Mesenchymal stem cell (in vitro differentiated cells and primary cell): ENCODE results near the gene CNDP2.

ENCODE experiments used
- DNase-seq: peaks from one replicate; pipeline ENCODE4 v3.0.0-alpha.2; 2013
- H2AFZ ChIP-seq: one replicate; pipeline ENCODE4 v1.6.1; 2013; ENCODE audit warnings: low read depth, mild to moderate bottlenecking, control low read depth, inconsistent platforms, low read length, moderate library complexity
- H2AK5ac ChIP-seq: 2 replicates; pipeline ENCODE4 v1.6.1; 2013; ENCODE audit warnings: low read length, moderate library complexity, mild to moderate bottlenecking, inconsistent platforms; ENCODE audit not compliant: severe bottlenecking
- H2BK120ac ChIP-seq: one replicate; pipeline ENCODE4 v1.6.1; 2013; ENCODE audit warnings: low read depth, mild to moderate bottlenecking, inconsistent platforms, low read length, moderate library complexity
- H2BK12ac ChIP-seq, 2 experiments: one replicate each; pipeline ENCODE4 v1.6.1; 2013; ENCODE audit warnings: inconsistent platforms in 2 of 2, low read length in 2 of 2, mild to moderate bottlenecking in 2 of 2, moderate library complexity in 2 of 2, control low read depth in 1 of 2
- H2BK15ac ChIP-seq: one replicate; pipeline ENCODE4 v1.6.1; 2013; ENCODE audit warnings: mild to moderate bottlenecking, low read depth, inconsistent platforms; ENCODE audit not compliant: poor library complexity, severe bottlenecking
- H2BK5ac ChIP-seq: 2 replicates; pipeline ENCODE4 v1.6.1; 2013; ENCODE audit warnings: low read depth, mild to moderate bottlenecking, low read length, control low read depth, inconsistent platforms; ENCODE audit not compliant: poor library complexity, severe bottlenecking
- H3K14ac ChIP-seq, 2 experiments: one replicate each; pipeline ENCODE4 v1.6.1; 2013; ENCODE audit warnings: inconsistent platforms in 2 of 2, low read length in 2 of 2, control low read depth in 1 of 2, mild to moderate bottlenecking in 1 of 2, moderate library complexity in 1 of 2
- H3K18ac ChIP-seq, 2 experiments: one replicate each; pipeline ENCODE4 v1.6.1; 2013; ENCODE audit warnings: inconsistent platforms in 2 of 2, low read length in 2 of 2, control low read depth in 1 of 2, low read depth in 1 of 2, mild to moderate bottlenecking in 1 of 2
- H3K23ac ChIP-seq, 2 experiments: one replicate each; pipeline ENCODE4 v1.6.1; 2013; ENCODE audit warnings: inconsistent platforms in 2 of 2, low read length in 2 of 2, mild to moderate bottlenecking in 2 of 2, moderate library complexity in 2 of 2, control low read depth in 1 of 2
- H3K27ac ChIP-seq: 2 replicates; pipeline ENCODE4 v1.5.1; 2013; ENCODE audit warnings: mild to moderate bottlenecking, moderate library complexity, low read length, control low read depth, inconsistent platforms; ENCODE audit not compliant: poor library complexity, severe bottlenecking
- H3K27me3 ChIP-seq, 2 experiments: 2 replicates each; pipeline versions ENCODE4 v1.6.1 to v1.7.0; 2013; ENCODE audit warnings: low read length in 2 of 2, mild to moderate bottlenecking in 2 of 2, moderate library complexity in 2 of 2, control low read depth in 1 of 2, inconsistent platforms in 1 of 2; ENCODE audit not compliant: control insufficient read depth in 1 of 2, insufficient read depth in 1 of 2
- H3K36me3 ChIP-seq, 2 experiments: 2 replicates each; pipeline versions ENCODE4 v1.6.1 to v1.7.0; 2013; ENCODE audit warnings: low read length in 2 of 2, control low read depth in 1 of 2, inconsistent platforms in 1 of 2, low read depth in 1 of 2, mild to moderate bottlenecking in 1 of 2; ENCODE audit not compliant: insufficient read depth in 2 of 2, control insufficient read depth in 1 of 2
- H3K4ac ChIP-seq, 2 experiments: one replicate each; pipeline ENCODE4 v1.6.1; 2013; ENCODE audit warnings: inconsistent platforms in 2 of 2, low read length in 2 of 2, mild to moderate bottlenecking in 2 of 2, moderate library complexity in 2 of 2, control low read depth in 1 of 2, low read depth in 1 of 2
- H3K4me1 ChIP-seq: 2 replicates; pipeline ENCODE4 v1.6.1; 2013; ENCODE audit warnings: low read depth, low read length, control low read depth; ENCODE audit not compliant: control insufficient read depth, insufficient read depth
- H3K4me2 ChIP-seq: 2 replicates; pipeline ENCODE4 v1.6.1; 2013; ENCODE audit warnings: low read length, mild to moderate bottlenecking, inconsistent platforms; ENCODE audit not compliant: poor library complexity, severe bottlenecking
- H3K4me3 ChIP-seq, 2 experiments: 2 replicates each; pipeline versions ENCODE4 v1.5.1 to v1.7.0; 2013; ENCODE audit warnings: low read length in 2 of 2, mild to moderate bottlenecking in 2 of 2, control low read depth in 1 of 2, low read depth in 1 of 2; ENCODE audit not compliant: insufficient read depth in 1 of 2
- H3K79me1 ChIP-seq: replicated peaks from 2 replicates; pipeline ENCODE4 v1.6.1; 2013; ENCODE audit warnings: mild to moderate bottlenecking, control low read depth, low read length, inconsistent platforms; ENCODE audit not compliant: poor library complexity, severe bottlenecking
- H3K9ac ChIP-seq: 2 replicates; pipeline ENCODE4 v1.7.0; 2013; ENCODE audit warnings: mild to moderate bottlenecking, low read length, moderate library complexity
- H3K9me3 ChIP-seq: 2 replicates; pipeline ENCODE4 v1.7.0; 2013; ENCODE audit warnings: mild to moderate bottlenecking, low read length; ENCODE audit not compliant: control insufficient read depth
- H4K8ac ChIP-seq: one replicate; pipeline ENCODE4 v1.6.1; 2013; ENCODE audit warnings: inconsistent platforms, mild to moderate bottlenecking, low read length, moderate library complexity
- H4K91ac ChIP-seq: one replicate; pipeline ENCODE4 v1.6.1; 2013; ENCODE audit warnings: mild to moderate bottlenecking, low read length, inconsistent platforms
- WGBS: methylation state at CpG from one replicate; pipeline ENCODE4 v1.1.7; 2013; ENCODE audit warnings: mixed read lengths; 5-methylcytosine and 5-hydroxymethylcytosine counted together

Gene CNDP2

GRCh38 chr18:74450626-74451025 is 45.5 kb upstream of the CNDP2 start:
- WGBS = 86% methylated on average over 7 of the region's 7 CpGs

GRCh38 chr18:74451148-74451547 is 45.0 kb upstream of the CNDP2 start:
- no peak overlapping the region for H3K4ac ChIP-seq

More at GRCh38 chr18:74450626-74451025, 45.5 kb upstream of the CNDP2 start:
- Histone ChIP-seq H3K4me3 (no peak overlapping the region), H2AFZ (no peak overlapping the region), H3K9ac (no peak overlapping the region), H2BK12ac (no peak overlapping the region), H3K4ac (no peak overlapping the region), H3K4me1 (no peaks in the 10 kb centered on the region), H2BK15ac (no peak overlapping the region), H3K18ac (no peak overlapping the region), H3K9me3 (no peaks in the 10 kb centered on the region), H3K27me3 (peaks cover 38 to 81% of the 10 kb centered on the region in 2 experiments), H2BK5ac (no peak overlapping the region), H3K79me1 (no peaks in the 10 kb centered on the region), H3K27ac (no peak overlapping the region), H3K14ac (no peak overlapping the region), H3K36me3 (no peaks in the 10 kb centered on the region), H2AK5ac (no peak overlapping the region), H4K8ac (no peak overlapping the region), H3K23ac (no peak overlapping the region), H2BK120ac (no peak overlapping the region), H3K4me2 (no peak overlapping the region), H4K91ac (no peak overlapping the region)
- no peak for DNase-seq

GRCh38 chr18:74453016-74453566 is 43.1 kb upstream of the CNDP2 start:
- H2AK5ac ChIP-seq = no peak overlapping the region
- no peak overlapping the region for H4K8ac ChIP-seq
- H2BK12ac ChIP-seq = no peak overlapping the region
- H4K91ac ChIP-seq = no peak overlapping the region
- H3K23ac ChIP-seq = no peak overlapping the region
- H3K14ac ChIP-seq = no peak overlapping the region
- no peak overlapping the region for H3K4ac ChIP-seq
- H3K9me3 ChIP-seq = no peaks in the 10 kb centered on the region
- H3K4me2 ChIP-seq = no peak overlapping the region
- no peak for DNase-seq
- H2BK120ac ChIP-seq = no peak overlapping the region
- H2BK5ac ChIP-seq = no peak overlapping the region
- peaks cover 56 to 80% of the 10 kb centered on the region in 2 experiments for H3K27me3 ChIP-seq
- no peak overlapping the region for H3K27ac ChIP-seq
- no peak overlapping the region for H3K4me3 ChIP-seq
- no peak overlapping the region for H3K9ac ChIP-seq
- peaks cover 11% of the 10 kb centered on the region for H3K4me1 ChIP-seq
- H3K36me3 ChIP-seq = no peaks in the 10 kb centered on the region
- no peak overlapping the region for H2BK15ac ChIP-seq
- H2AFZ ChIP-seq = no peak overlapping the region
- no peaks in the 10 kb centered on the region for H3K79me1 ChIP-seq
- WGBS = 52% methylated on average over 7 of the region's 7 CpGs
- no peak overlapping the region for H3K18ac ChIP-seq

More at GRCh38 chr18:74451148-74451547, 45.0 kb upstream of the CNDP2 start:
- no peak overlapping the region for H2BK5ac ChIP-seq
- no peaks in the 10 kb centered on the region for H3K9me3 ChIP-seq
- H4K91ac ChIP-seq = no peak overlapping the region
- H3K27ac ChIP-seq = no peak overlapping the region
- H3K36me3 ChIP-seq = no peaks in the 10 kb centered on the region
- H2AFZ ChIP-seq = no peak overlapping the region
- H2BK12ac ChIP-seq = no peak overlapping the region
- H3K4me1 ChIP-seq = no peaks in the 10 kb centered on the region
- no peak overlapping the region for H3K9ac ChIP-seq
- no peak overlapping the region for H3K23ac ChIP-seq
- DNase-seq = no peak
- H3K79me1 ChIP-seq = no peaks in the 10 kb centered on the region
- H4K8ac ChIP-seq = no peak overlapping the region
- no peak overlapping the region for H3K18ac ChIP-seq
- H2BK15ac ChIP-seq = no peak overlapping the region
- no peak overlapping the region for H3K4me2 ChIP-seq
- H3K27me3 ChIP-seq = peaks cover 43 to 81% of the 10 kb centered on the region in 2 experiments
- H3K4me3 ChIP-seq = no peak overlapping the region
- no peak overlapping the region for H2AK5ac ChIP-seq
- no peak overlapping the region for H2BK120ac ChIP-seq
- 87% methylated on average over 11 of the region's 11 CpGs for WGBS
- no peak overlapping the region for H3K14ac ChIP-seq

GRCh38 chr18:74453642-74454198 is 42.4 kb upstream of the CNDP2 start:
- Histone ChIP-seq H3K4ac (no peak overlapping the region), H3K9me3 (no peaks in the 10 kb centered on the region), H3K27ac (no peak overlapping the region), H3K9ac (no peak overlapping the region), H3K18ac (no peak overlapping the region), H3K27me3 (peaks cover 57 to 80% of the 10 kb centered on the region in 2 experiments), H4K8ac (no peak overlapping the region), H4K91ac (no peak overlapping the region), H2AK5ac (no peak overlapping the region), H2BK5ac (no peak overlapping the region), H3K4me1 (peaks cover 11% of the 10 kb centered on the region), H2AFZ (no peak overlapping the region), H3K4me3 (no peak overlapping the region), H3K36me3 (no peaks in the 10 kb centered on the region), H3K14ac (no peak overlapping the region), H2BK15ac (no peak overlapping the region), H3K4me2 (no peak overlapping the region), H2BK120ac (no peak overlapping the region), H3K23ac (no peak overlapping the region), H3K79me1 (no peaks in the 10 kb centered on the region), H2BK12ac (no peak overlapping the region)
- WGBS = 92% methylated on average over 4 of the region's 6 CpGs
- no peak for DNase-seq
